Measurements from ENCODE around the gene TRIM33.

DNA sequence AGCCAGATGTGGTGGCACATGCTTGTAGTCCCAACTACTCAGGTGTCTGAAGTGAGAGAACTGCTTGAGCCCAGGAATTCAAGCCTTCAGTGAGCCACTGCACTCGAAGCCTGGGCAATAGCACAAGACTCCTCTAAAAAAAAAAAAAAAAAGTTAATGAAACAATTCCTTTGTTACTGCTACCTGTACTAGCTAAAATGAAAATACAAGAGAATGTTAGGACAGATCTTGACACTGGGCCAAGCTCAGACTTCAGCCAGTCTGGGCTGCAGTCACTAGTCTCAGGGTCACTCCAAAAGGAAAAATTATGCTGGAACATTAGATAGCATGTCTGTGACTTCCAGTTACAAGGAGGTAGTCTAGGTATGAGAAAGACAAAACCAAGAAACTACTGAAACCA is 56.5 kb downstream of the TRIM33 start:
- TF ChIP-seq, protein P1, sequence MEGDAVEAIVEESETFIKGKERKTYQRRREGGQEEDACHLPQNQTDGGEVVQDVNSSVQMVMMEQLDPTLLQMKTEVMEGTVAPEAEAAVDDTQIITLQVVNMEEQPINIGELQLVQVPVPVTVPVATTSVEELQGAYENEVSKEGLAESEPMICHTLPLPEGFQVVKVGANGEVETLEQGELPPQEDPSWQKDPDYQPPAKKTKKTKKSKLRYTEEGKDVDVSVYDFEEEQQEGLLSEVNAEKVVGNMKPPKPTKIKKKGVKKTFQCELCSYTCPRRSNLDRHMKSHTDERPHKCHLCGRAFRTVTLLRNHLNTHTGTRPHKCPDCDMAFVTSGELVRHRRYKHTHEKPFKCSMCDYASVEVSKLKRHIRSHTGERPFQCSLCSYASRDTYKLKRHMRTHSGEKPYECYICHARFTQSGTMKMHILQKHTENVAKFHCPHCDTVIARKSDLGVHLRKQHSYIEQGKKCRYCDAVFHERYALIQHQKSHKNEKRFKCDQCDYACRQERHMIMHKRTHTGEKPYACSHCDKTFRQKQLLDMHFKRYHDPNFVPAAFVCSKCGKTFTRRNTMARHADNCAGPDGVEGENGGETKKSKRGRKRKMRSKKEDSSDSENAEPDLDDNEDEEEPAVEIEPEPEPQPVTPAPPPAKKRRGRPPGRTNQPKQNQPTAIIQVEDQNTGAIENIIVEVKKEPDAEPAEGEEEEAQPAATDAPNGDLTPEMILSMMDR (IDR thresholded peaks at IDR 0.05; ENCODE audit: low read length) = no peak
- TF ChIP-seq EZH2phosphoT487 (IDR thresholded peaks at IDR 0.05; ENCODE audit: low read length) = no peak
- TF ChIP-seq EZH2 (optimal IDR thresholded peaks at IDR 0.05; ENCODE audit: low read depth, low read length) = no peak

Measured in MM.1S (cell line).